ENCODE data around the gene RASGEF1C. TPM values are rescaled to one million over a fixed set of nuclear protein-coding genes. Genes with fewer than 3 reads are reported as not detected.

Gene RASGEF1C
- total and polyA plus RNA-seq, 2 of the 13 experiments (the other 11 are each of a cell fraction or from before 2014, with no cell fraction given): not detected

DNA sequence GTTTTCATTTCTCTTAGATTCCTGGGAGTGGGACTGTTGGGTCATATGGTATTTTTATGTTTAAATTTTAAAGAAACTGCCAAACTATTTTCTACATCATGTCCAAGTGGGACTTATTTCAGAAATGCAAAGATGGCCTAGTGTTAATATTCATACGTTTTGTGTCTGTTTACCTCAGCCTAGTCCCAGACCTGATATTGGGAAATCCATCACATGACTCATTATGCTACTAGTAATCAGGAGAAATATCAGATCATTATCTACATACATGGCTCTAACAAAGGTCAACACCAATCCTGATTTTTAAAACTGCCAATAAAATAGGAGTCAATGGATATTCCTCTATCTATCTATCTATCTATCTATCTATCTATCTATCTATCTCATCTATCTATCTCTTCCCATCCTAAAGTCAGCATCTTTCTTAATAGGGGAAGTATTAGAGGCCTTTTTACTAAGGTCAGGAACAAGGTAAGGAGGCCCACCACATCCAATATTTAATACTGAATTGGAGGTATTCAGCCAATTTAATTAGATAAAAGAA, 4.7 kb downstream of the RASGEF1C start:
- H3K36me3 ChIP-seq (replicated peaks in 1 of 2; ENCODE audit: control insufficient read depth in 1 of 2, insufficient read depth in 2 of 2, low read length in 2 of 2): no peaks in the 10 kb centered on the region
- H3K4me1 ChIP-seq (ENCODE audit: insufficient read depth, low read length): peaks cover 7% of the 10 kb centered on the region
- in situ Hi-C loops (cut with HindIII; ENCODE audit: extremely low pct_ligation_motif_present, low pct_unique_long_range_greater_than_20kb): loop anchor here (10.0 to 25.0 kb wide), 2 partner anchors 120 to 258 kb away; no protein-coding TSS in a partner anchor
- TF ChIP-seq ZFP37 (CRISPR knock-in tag; IDR thresholded peaks at IDR 0.05; ENCODE audit: borderline replicate concordance) (no peak), ELF1 (CRISPR knock-in tag; IDR thresholded peaks at IDR 0.05) (no peak), ZNF549 (CRISPR knock-in tag; IDR thresholded peaks at IDR 0.05) (no peak), ZSCAN25 (CRISPR knock-in tag; IDR thresholded peaks at IDR 0.05) (no peak), HOXD1 (CRISPR knock-in tag; IDR thresholded peaks at IDR 0.05) (no peak), POLR2A (IDR thresholded peaks at IDR 0.05; ENCODE audit: insufficient read depth in 1 of 2, low read depth in 2 of 2, low read length in 2 of 2) (no peak), CREB1 (IDR thresholded peaks at IDR 0.05) (no peak), CREB1 (CRISPR knock-in tag; IDR thresholded peaks at IDR 0.05) (no peak), ONECUT2 (CRISPR knock-in tag; IDR thresholded peaks at IDR 0.05) (no peak), JUNB (CRISPR knock-in tag; IDR thresholded peaks at IDR 0.05; ENCODE audit: borderline replicate concordance) (no peak), ZNF879 (CRISPR knock-in tag; IDR thresholded peaks at IDR 0.05) (no peak), ELF4 (CRISPR knock-in tag; IDR thresholded peaks at IDR 0.05; ENCODE audit: borderline replicate concordance) (no peak), ZSCAN20 (CRISPR knock-in tag; IDR thresholded peaks at IDR 0.05; ENCODE audit: borderline replicate concordance) (no peak), GPN1 (CRISPR knock-in tag; IDR thresholded peaks at IDR 0.05; ENCODE audit: borderline replicate concordance) (no peak), TOPORS (CRISPR knock-in tag; IDR thresholded peaks at IDR 0.05) (no peak), RELA (CRISPR knock-in tag; IDR thresholded peaks at IDR 0.05) (no peak), HDAC1 (CRISPR knock-in tag; IDR thresholded peaks at IDR 0.05) (no peak), KAT8 (CRISPR knock-in tag; IDR thresholded peaks at IDR 0.05) (no peak)
- TF ChIP-seq, protein P1, sequence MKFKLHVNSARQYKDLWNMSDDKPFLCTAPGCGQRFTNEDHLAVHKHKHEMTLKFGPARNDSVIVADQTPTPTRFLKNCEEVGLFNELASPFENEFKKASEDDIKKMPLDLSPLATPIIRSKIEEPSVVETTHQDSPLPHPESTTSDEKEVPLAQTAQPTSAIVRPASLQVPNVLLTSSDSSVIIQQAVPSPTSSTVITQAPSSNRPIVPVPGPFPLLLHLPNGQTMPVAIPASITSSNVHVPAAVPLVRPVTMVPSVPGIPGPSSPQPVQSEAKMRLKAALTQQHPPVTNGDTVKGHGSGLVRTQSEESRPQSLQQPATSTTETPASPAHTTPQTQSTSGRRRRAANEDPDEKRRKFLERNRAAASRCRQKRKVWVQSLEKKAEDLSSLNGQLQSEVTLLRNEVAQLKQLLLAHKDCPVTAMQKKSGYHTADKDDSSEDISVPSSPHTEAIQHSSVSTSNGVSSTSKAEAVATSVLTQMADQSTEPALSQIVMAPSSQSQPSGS (CRISPR knock-in tag; IDR thresholded peaks at IDR 0.05): no peak
- TF ChIP-seq, protein P2, sequence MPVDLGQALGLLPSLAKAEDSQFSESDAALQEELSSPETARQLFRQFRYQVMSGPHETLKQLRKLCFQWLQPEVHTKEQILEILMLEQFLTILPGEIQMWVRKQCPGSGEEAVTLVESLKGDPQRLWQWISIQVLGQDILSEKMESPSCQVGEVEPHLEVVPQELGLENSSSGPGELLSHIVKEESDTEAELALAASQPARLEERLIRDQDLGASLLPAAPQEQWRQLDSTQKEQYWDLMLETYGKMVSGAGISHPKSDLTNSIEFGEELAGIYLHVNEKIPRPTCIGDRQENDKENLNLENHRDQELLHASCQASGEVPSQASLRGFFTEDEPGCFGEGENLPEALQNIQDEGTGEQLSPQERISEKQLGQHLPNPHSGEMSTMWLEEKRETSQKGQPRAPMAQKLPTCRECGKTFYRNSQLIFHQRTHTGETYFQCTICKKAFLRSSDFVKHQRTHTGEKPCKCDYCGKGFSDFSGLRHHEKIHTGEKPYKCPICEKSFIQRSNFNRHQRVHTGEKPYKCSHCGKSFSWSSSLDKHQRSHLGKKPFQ (CRISPR knock-in tag; IDR thresholded peaks at IDR 0.05; ENCODE audit: insufficient replicate concordance): no peak
- TF ChIP-seq, protein P3, sequence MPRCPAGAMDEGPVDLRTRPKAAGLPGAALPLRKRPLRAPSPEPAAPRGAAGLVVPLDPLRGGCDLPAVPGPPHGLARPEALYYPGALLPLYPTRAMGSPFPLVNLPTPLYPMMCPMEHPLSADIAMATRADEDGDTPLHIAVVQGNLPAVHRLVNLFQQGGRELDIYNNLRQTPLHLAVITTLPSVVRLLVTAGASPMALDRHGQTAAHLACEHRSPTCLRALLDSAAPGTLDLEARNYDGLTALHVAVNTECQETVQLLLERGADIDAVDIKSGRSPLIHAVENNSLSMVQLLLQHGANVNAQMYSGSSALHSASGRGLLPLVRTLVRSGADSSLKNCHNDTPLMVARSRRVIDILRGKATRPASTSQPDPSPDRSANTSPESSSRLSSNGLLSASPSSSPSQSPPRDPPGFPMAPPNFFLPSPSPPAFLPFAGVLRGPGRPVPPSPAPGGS (CRISPR knock-in tag; IDR thresholded peaks at IDR 0.05): no peak
- no peak for ATAC-seq
- no peak overlapping the region for H3K27ac ChIP-seq (ENCODE audit: extremely low read length, insufficient read depth, low read length)
- ChIA-PET POLR2A (no interaction called here), CTCF (ENCODE audit: low intra/inter-chr PET ratio, low total read pairs) (no interaction called here)
- H2AFZ ChIP-seq (ENCODE audit: low read length): no peak overlapping the region
- intact Hi-C loops (cut with micrococcal nuclease; ENCODE audit: unreplicated experiment): loop anchor here (5.0 to 10.0 kb wide), 3 partner anchors 80 to 123 kb away; partner anchors contain the start of gene MAPK9
- BruUV-seq (replicated peaks): no TSS peak
- H3K9ac ChIP-seq (ENCODE audit: insufficient read depth, low read depth, low read length): no peak overlapping the region
- 52% methylated on average over 1 of the region's 1 CpG for WGBS (ENCODE audit: low lambda C conversion rate)
- H3K4me3 ChIP-seq (replicated peaks in 1 of 3; ENCODE audit: insufficient read depth in 1 of 3, low read depth in 2 of 3, low read length in 3 of 3): no peak overlapping the region
- no peak overlapping the region for H3K4me2 ChIP-seq (ENCODE audit: low read depth, low read length)
- no peaks in the 10 kb centered on the region for H3K9me3 ChIP-seq (ENCODE audit: low read length)
- H3K27me3 ChIP-seq (ENCODE audit: control insufficient read depth in 1 of 2, insufficient read depth in 2 of 2, low read length in 2 of 2): peaks cover 0 to 10% of the 10 kb centered on the region in 2 experiments; a peak in 2 of 5 replicates
- H3K79me2 ChIP-seq (ENCODE audit: insufficient read depth, low read length): no peaks in the 10 kb centered on the region
- DNase-seq (ENCODE audit: low spot score): no peak
- no peaks in the 10 kb centered on the region for H4K20me1 ChIP-seq (ENCODE audit: insufficient read depth, low read length)
- FAIRE-seq: no peak
